Hypothalamus (tissue), 51 donors: Measurements from ENCODE around the gene TNFSF9.

ENCODE experiments used
- DNase-seq, 51 donors: peaks; one replicate each; lab custom pipeline; 2025; lab: John Stamatoyannopoulos, UW

The TNFSF9 gene, protein sequence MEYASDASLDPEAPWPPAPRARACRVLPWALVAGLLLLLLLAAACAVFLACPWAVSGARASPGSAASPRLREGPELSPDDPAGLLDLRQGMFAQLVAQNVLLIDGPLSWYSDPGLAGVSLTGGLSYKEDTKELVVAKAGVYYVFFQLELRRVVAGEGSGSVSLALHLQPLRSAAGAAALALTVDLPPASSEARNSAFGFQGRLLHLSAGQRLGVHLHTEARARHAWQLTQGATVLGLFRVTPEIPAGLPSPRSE

DNA sequence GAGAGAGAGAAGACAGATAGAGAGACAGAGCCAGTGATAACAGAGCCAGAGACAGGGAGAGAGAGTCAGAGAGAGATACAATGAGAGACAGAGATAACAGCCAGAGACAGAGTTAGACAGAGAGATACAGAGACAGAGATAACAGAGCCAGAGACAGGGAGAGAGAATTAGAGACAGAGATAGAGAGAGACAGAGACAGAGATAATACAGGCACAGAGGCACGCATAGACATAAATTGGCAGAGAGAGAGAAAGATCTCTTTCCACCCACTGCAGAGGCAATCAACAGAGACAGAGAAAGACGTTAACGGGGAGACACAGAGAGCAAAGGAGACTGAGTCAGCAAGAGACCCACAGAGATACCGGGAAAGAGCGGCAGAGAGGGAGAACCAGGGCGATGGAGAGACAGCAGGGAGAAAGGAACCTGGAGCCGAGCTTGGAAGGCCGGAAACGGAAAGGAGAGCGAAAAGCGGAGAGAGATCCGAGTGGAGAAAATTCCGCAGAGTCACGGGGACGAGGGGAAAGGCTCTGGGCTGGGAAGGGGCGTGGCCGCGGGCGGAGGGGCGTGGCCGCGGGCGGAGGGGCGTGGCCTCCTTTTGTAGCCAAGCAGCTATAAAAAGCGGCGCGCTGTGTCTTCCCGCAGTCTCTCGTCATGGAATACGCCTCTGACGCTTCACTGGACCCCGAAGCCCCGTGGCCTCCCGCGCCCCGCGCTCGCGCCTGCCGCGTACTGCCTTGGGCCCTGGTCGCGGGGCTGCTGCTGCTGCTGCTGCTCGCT is at the start of gene TNFSF9:
TSS of gene TNFSF9 (plus strand) at position 641 of the 777 bp plus-strand sequence. CDS start at position 652, 11 bp downstream.
- peak; percentile 18 to 95 (median 86) for DNase-seq

DNA sequence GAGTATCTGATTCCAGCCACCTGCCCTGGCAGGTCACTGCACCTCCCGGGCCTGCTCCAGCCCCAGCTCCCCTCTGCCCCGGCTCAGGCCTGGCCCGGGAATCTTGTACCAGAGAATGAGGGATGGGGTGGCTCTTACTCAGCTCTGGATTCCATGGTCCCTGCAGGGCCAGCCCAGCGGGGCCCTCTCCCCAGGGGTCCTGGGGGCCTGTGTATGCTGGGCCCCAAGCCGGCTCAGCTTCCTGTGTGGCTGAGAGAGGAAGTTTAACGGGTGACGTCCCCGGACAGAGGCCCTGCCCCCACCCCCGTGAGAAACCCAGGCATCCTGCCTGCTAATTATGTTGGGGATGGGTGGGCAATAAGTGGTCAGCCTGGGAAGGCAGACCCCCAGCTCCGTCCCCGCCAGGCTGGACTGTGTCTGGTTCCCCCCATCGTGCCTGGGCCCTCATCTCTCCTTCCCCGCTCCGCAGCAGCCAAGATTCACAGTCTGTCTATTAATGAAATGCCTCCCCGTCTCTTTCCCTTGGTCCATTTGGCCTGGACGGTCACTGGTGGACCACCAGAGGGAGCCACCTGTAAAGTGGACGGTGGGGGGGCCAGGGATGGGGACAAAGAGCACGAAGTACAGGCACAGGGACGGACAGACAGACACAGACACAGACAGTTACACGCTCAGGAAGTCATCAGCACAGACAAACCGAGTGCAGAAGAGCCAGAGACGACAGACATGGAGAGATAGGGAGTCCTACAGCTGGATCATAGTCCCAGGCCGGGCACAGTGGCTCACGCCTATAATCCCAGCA is 49.1 kb upstream of the TNFSF9 start, which contains the start of gene DENND1C:
TSS of gene DENND1C (minus strand) at position 247 of the 802 bp plus-strand sequence. CDS start at position 155, 92 bp downstream.
- DNase-seq, result peak in 41 of 51 donors; percentile 5 to 70 (median 30)

DNA sequence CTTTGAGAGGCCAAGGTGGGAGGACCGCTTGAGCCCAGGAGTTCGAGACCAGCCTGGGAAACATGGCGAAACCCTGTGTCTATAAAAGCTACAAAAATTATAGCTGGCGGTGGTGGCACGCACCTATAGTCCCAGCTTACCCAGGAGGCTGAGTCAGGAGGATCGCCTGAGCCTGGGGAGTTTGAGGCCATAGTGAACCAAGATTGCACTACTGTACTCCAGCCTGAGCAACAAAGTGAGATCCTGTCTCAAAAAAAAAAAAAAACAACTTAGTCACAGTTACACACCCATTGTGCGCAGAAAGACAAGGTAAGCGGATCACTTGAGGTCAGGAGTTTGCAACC is 48.5 kb upstream of the TNFSF9 start:
- no peak for DNase-seq

DNA sequence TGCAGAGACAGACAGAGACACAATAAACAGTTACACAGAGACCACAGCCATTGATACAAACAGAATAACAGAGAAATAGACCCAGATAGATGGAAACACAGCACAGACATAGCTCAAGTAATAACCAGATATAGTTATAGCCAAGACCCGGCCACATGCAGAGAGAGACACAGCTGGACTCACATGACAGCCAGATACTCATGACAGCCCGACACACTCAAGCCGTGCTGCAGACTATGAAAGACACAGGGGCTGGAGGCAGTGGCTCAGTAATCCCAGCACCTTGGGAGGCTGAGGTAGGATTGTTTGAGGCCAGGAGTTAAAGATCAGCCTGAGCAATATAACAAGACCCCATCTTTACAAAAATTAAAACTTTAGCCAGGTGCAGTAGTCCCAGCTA is 47.6 kb upstream of the TNFSF9 start:
- DNase-seq, result no peak

DNA sequence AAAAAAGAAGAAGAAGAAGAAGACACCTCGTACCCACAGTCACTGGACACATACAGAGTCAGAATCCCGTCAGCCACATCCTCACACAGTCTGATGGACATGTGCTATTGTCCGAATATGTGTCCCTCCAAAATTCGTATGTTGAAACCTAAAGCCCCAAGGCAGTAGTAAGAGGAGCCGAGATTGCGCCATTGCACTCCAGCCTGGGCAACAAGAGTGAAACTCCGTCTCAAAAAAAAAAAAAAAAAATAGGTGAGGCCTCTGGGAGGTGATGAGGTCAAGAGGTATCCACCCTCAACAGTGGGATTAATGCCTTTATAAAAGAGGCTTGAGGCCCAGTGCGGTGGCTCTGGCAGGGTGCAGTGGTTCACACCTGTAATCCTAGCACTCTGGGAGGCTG is 46.6 kb upstream of the TNFSF9 start:
- no peak for DNase-seq

DNA sequence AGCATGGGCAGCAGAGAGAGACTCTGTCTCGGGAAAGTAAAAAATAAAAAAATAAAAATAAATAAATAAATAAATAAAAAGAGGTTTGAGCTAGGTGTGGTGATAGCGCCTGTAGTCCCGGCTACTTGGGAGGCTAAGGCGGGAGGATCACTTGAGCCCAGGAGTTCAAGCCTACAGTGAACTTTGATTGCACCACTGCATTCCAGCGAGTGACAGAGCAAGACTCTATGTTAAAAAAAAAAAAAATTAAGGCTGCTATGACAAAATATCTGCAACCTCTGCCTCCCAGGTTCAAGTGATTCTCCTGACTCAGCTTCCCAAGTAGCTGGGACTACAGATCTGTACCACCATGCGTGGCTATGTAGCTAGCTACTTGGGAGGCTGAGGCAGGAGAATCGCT is 46.0 kb upstream of the TNFSF9 start:
- DNase-seq, result no peak

DNA sequence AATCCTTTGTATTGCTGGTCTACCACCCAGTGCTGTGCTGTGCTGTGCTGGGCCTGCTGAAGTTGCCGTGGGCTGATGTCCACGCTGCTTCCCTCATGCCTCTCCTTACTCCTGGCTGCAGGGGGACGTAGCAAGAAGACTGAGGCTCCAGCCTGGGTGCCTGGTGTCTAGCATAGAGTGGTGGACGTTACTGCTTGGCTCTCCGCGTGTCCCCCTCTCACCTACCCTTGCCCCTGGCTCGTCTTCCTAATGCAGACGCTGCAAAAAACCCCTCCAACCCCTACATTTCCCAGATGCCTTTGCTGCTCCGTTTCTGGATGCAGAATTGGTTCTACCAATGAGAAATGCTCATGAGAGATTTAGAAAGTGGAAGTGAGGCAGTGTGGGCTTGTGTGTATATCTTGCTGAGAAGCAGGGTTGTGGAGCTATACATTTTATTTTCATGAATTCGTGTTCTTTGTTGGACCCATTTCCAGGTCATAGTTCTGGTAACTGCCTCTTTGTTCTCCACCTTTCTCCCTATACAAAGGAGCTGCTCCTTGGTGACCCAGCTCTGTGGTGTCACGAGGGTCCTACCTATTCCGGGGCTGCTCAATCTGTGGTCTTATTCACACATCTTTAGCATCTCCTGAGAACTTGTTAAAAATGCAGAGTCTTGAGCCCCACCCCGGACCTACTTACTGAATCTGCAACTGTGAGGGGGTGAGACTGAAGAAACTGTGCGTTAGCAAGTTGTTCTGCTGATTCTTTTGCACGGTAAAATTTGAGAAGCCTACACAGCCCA is 41.4 kb upstream of the TNFSF9 start:
- DNase-seq, result peak in 2 of 51 donors; percentile 10 to 59

DNA sequence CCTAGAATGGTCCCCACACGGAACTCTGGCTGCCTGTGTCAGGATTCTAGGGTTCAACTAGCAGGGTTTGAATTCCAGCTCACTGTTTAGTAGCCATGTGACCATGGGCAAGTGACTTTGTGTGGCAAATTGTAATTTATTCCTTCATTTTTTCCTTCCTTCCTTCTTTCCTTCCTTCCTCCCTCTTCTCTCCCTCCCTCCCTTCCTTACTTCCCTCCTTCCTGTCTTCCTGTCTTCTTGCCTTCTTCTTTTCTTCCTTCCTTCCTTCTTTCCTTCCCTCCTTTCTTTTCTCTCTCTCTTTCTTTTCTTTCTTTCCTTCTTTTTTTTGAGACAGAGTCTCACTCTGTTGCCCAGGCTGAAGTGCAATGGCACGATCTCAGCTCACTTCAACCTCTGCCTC is 40.7 kb upstream of the TNFSF9 start:
- DNase-seq, result no peak

DNA sequence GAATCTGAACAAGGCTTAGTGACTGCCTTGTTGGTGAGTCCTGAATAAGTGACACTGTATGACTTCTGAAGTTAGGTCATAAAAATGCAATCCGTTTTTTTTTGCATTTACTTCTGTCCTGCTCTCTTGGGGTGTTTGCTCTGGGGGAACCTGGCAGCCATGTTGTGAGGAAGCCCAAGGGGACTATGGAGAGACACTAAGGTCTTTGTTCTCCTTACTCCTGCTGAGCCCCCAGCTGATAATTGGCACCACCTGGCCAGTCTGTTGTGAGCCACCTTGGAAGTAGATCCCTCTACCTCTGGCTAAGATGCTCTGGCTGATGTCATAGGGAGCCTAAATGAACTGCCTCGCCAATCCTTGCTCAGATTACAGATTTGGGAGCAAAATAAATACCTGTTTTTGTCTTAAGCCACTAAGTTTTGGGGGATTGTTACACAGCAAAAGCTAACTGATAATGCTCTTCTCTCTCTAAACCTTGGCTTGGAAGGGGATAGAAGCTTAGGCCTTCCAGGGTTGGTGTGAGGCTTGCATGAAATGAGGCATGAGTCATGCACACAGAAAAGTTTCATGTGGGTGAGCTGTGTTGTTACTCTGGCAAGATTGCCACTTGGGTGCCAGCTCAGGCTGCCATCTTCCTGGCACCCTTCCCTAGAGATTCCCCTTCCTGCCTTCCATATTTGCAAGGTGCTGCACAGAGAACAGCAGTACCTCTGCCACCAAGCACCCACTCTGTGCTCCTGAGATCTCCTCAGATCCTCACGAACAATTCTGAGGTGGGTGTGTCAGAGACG is 38.8 kb upstream of the TNFSF9 start:
- peak in 2 of 51 donors; percentile 30 to 45 for DNase-seq

DNA sequence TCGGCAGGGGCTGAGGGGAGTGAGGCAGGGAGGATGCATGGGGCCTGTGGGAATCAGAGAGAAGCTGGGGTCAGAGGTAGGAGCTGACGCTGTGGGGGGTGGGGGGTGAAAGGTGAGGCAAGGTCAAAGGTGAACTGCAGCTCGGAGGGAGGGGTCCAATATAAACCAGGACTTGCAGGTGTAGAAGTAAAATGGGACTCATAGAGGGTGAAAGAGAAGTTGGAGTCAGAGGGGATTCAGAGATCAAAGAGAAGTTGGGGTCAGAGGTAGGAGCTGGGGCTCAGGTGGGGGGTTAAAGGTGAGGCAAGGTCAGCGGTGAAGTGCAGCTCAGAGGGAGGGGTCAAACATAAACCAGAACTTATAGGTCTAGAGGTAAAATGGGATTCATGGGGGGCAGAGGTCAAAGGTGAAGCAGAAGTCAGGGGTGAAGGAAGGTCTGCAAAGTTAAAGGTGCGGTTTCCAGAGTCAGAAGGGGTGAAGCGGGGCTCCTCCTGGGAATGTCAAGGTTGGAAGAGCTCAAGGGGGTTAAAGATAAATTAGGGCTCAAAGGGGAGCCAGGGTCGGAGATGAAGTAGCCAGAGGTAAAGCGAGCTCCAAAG is 36.3 kb upstream of the TNFSF9 start:
- no peak for DNase-seq

DNA sequence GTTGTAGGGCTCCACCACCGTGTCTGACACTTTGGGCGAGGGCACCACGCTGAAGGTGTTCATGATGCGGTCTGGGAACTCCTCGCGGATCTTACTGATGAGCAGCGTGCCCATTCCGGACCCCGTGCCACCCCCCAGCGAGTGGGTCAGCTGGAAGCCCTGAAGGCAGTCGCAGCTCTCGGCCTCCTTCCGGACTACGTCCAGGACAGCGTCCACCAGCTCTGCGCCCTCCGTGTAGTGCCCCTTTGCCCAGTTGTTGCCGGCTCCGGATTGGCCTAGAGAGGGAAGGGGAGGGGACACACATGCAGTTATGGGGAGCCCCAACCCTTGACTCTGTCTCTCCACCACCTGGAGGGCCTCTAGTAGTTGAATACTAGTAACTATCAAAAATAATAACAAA is 34.9 kb upstream of the TNFSF9 start:
- no peak for DNase-seq

DNA sequence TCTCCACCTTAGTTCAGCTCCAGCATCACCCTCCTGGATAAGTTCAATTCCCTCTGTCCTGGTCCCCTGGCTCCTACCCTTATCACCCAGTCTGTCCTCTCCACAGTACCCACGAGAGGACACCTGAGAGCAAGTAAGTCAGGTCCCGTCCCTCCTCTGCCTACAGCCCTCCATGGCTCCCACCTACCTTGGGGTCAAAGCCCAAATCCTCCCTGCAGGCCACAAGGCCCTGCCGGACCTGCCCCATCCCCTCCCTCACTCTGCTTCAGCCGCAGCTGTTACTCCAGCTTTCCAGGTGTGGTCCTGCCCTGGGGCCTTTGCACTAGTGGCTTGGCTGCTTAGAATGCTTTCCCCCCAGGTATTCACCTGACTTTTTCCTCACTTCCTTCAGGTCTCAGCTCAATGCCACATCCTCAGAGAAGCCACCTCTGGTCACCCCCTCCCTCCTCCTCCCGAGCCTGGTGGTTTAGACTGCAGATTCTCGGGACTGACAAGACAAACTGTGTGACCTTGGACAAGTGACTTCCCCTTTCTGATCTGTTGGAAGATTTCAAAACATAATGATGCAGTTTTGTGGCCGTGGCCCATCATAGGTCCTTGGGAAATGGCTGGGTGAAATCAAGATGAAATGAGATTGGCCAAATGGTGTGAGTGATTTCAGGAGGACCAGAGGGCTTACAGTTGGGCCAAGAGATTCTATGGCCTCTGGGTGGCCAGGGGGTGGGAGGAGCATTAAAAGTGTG is 32.4 kb upstream of the TNFSF9 start:
- no peak for DNase-seq

DNA sequence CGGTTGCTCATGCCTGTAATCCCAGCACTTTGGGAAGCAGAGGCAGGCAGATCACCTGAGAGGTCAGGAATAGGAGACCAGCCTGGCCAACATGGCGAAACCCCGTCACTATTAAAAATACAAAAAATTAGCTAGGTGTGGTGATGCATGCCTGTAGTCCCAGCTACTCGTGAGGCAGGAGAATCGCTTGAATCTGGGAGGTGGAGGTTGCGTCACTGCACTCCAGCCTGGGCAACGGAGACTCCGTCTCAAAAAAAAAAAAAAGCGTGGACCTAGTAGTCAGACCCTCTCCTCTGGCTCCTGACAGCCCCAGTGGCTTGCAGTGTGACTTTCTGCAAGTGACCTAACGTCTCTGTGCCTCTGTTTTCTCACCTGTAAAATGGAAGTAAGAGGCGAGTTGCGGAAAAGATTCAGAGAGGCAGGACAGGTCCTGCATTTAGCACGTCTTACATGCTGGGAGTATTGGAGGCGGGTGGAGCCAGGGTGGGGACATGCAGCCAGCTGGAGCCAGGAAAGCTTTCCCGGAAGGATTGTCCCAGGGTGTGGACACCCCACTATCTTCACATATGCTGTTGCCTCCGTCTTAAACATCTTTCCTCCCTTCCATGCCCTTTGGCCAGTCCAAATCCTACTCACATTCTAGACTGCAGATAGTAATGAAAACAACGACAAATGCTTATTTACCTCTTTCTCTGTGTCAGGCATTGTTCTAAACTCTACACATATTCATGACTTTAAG is 31.6 kb upstream of the TNFSF9 start:
- no peak for DNase-seq

DNA sequence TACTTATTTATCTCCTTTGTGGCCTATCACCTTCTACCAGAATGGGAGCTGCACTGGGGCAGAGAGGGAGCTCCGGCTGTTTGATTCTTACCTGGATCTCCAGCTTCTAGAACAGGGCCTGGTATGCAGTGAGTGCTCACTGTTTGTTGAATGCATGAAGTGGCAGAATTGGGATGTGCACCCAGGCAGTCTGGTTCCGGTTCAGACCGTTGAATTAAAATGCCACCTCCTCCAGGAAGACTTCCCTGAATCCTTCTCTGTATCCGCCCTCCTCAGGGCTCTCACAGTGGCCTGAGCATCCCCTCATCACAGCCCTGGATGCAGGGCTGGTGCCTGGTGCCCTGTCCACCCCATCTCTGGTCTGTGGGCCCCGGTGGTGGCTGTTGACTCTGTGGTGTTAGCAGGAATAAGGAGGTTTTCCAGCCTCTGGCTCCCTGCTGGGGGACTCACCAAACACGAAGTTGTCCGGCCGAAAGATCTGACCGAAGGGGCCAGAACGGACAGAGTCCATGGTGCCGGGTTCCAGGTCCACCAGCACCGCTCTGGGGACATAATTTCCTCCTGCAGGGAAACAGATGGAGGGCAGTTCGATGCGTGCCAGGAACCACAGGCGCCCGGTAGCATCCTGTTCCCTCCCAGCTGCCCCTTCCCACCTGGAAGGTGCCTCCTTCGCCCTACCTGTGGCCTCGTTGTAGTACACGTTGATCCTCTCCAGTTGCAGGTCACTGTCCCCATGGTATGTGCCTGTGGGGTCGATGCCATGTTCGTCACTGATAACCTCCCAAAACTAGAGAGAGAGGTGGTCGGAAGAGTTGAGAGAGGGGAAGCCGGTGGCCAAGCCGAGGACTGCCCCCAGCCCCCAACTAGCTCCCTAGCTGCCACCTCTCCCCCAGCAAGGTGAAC is 29.7 kb upstream of the TNFSF9 start:
- no peak for DNase-seq

DNA sequence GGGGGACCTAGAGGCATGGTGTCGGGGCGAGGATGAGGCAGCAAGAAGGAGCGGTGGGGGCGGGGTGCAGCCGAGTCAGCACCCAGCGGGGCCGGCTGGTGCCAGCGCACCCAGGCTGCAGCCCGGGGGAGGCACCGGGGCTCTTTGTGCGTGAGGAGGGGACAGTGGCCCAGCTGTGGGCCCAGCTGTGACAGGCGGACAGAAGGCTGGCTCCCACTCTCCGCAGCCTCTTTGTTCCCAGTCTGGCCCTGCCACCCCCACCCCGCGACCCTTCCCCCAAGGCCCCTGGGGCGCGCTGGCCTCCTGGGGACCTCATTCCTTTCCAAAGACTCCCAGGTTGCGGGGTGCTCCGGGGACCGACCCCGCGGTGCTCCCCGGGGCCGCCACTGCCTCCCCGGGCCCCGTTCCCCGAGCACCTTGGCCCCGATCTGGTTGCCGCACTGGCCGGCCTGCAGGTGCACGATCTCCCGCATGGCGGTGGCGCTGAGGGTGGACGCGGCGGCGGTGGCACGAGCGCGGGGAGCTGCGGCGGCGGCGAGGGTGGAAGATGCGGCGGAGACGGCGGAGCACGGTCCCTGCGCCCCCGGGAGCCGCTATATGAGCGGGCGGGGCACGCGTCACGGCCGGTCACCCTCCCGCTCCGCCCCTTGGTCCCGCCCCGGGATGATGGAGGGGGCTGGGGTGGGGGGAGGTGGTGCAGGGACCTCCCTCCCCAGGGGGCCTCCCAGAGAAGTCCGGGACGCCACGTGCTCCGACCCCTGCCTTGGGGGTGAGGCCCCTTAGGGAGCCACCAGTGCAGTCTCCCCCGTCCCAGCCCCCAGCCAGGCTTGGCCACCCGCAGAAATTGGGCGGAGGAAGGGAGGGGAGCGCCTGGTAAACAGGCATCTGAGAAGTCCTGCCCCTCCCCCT is 28.8 kb upstream of the TNFSF9 start, which contains the start of gene TUBB4A:
TSS of gene TUBB4A (minus strand) at position 570 of the 909 bp plus-strand sequence. CDS start at position 473, 97 bp downstream.
- peak in 50 of 51 donors; percentile 11 to 91 (median 73) for DNase-seq
